ENCODE data around the gene TRIM29. TPM values are rescaled to one million over a fixed set of nuclear protein-coding genes. Genes with fewer than 3 reads are reported as not detected.

The TRIM29 gene
- total RNA-seq, 1 donor: not detected

DNA sequence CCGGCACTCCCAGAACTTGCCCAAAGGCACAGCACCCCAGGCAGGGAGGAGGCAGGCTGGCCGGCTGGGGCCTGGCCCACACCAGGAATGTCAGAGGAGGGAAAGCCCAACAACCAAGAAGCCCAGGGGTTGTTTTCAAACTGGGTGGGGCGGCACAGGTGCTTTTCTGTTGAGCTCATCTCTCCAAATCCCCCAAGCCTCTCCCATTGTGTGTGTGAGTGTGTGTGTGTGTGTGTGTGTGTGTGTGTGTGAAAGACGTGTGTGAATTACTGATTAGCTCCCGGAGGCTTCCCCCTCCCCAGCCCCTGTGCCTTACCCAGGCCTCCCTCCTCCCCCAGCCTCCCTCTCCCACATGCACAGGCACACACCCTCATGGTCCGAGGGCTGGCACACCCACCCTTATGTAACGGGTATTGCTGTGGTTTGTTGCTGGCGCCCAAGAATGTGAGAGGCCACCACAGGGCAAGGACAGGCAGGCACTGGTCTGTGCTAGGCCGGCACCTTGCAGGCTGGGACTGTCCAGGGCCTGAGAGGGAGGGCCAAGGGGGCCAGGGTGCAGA lies 15.9 kb downstream of the TRIM29 start:
- no peak for DNase-seq (ENCODE audit: low read depth)
- TF ChIP-seq, protein P1, sequence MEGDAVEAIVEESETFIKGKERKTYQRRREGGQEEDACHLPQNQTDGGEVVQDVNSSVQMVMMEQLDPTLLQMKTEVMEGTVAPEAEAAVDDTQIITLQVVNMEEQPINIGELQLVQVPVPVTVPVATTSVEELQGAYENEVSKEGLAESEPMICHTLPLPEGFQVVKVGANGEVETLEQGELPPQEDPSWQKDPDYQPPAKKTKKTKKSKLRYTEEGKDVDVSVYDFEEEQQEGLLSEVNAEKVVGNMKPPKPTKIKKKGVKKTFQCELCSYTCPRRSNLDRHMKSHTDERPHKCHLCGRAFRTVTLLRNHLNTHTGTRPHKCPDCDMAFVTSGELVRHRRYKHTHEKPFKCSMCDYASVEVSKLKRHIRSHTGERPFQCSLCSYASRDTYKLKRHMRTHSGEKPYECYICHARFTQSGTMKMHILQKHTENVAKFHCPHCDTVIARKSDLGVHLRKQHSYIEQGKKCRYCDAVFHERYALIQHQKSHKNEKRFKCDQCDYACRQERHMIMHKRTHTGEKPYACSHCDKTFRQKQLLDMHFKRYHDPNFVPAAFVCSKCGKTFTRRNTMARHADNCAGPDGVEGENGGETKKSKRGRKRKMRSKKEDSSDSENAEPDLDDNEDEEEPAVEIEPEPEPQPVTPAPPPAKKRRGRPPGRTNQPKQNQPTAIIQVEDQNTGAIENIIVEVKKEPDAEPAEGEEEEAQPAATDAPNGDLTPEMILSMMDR (IDR thresholded peaks at IDR 0.05; ENCODE audit: insufficient read depth, low read length): no peak
- no peak overlapping the region for H3K4me3 ChIP-seq (ENCODE audit: low read depth, low read length)

GRCh38 chr11:120121336-120121735 lies 16.6 kb downstream of the TRIM29 start:
- TF ChIP-seq, protein P1 (IDR thresholded peaks at IDR 0.05; ENCODE audit: insufficient read depth, low read length): no peak
- no peak overlapping the region for H3K4me3 ChIP-seq (ENCODE audit: low read depth, low read length)
- no peak for DNase-seq (ENCODE audit: low read depth)

GRCh38 chr11:120120805-120121335 lies 17.0 kb downstream of the TRIM29 start:
- no peak for DNase-seq (ENCODE audit: low read depth)
- TF ChIP-seq, protein P1 (IDR thresholded peaks at IDR 0.05; ENCODE audit: insufficient read depth, low read length): no peak
- no peak overlapping the region for H3K4me3 ChIP-seq (ENCODE audit: low read depth, low read length)

DNA sequence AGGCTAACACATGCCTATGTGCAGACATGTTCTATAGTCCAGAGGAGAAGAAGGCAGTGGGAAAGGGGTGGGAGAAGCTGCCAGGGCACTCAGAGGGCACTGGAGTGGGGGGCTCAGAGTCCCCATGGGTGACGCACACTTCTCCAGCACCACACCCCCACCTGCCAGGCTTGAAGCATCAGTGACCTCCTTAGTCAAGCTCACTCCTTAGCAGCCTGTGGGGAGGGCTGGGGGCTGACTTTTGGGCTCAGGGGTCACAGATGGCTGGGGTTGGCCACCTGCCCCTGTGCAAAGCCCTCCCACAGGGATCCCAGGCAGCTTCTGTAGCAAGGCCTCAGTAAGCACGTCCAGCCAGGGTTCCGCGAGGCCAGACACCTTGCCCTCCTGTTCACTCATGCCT lies 18.8 kb downstream of the TRIM29 start:
- DNase-seq (ENCODE audit: low read depth): no peak
- TF ChIP-seq, protein P1 (IDR thresholded peaks at IDR 0.05; ENCODE audit: insufficient read depth, low read length): no peak
- H3K4me3 ChIP-seq (ENCODE audit: low read depth, low read length): no peak overlapping the region

- TF ChIP-seq, protein P1 (IDR thresholded peaks at IDR 0.05; ENCODE audit: insufficient read depth, low read length): no peak
- no peak overlapping the region for H3K4me3 ChIP-seq (ENCODE audit: low read depth, low read length)
- no peak for DNase-seq (ENCODE audit: low read depth)
Measured at GRCh38 chr11:120117991-120118390, 19.9 kb downstream of the TRIM29 start.

GRCh38 chr11:120116966-120117365 lies 20.9 kb downstream of the TRIM29 start:
- DNase-seq (ENCODE audit: low read depth): no peak
- TF ChIP-seq, protein P1 (IDR thresholded peaks at IDR 0.05; ENCODE audit: insufficient read depth, low read length): no peak
- H3K4me3 ChIP-seq (ENCODE audit: low read depth, low read length): no peak overlapping the region
